NCI-H510A treated with DMSO at 0.1 percent for 48 hours (cell line): Measurements from ENCODE around the gene TNRC18.
"Not testable (repeated sequence)": the region's sequence is repeated elsewhere in the genome, so short reads cannot be mapped to it uniquely, and the experiment has no call there.

Experiments used
- DNase-seq: peaks from one replicate; lab custom pipeline; 2025; lab: John Stamatoyannopoulos, UW

TNRC18 gene

DNA sequence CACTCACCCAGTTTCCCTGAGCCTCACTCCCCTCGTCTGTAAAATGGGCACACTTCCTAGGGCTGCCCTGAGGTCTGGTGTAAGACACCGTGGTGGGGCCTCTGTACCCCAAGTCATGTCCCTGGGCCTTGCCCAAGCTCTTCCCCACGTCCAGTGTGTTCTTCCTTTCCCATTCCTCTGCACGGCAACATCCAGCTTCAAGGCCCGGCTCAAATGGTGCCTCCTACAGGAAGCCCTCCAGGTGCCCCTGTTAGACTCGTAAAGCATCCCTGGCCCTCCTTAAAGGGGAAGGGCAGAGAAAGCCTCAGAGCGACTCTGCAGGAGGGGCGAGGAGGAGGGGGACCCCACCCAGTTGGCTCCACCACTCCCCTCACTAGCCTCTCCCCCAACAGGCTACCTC is 132.3 kb downstream of the TNRC18 start:
- DNase-seq, result no peak

GRCh38 chr7:5289355-5289754 is 134.3 kb downstream of the TNRC18 start:
- DNase-seq, result no peak

GRCh38 chr7:5288560-5288959 is 135.1 kb downstream of the TNRC18 start:
- DNase-seq, result not testable (repeated sequence)

- no peak for DNase-seq
Observed at GRCh38 chr7:5287802-5288201, 135.8 kb downstream of the TNRC18 start.

DNA sequence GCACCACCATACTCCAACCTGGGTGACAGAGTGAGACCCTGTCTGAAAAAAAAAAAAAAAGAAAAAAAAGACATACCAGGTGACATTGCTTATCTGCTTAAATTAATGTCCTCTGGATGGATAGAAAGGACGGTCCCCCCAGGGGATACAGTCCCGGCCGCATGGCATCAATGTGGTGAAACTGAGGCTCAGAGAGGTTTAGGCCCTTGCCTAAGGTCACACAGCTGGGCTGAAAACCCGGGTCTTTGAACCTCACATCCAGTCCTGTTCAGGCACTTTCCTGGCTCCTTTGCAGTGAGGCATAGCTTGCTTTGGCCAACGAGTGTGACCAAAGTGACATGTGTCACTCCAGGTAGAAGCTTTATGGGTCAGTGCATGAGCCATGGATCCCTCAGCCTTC is 136.3 kb downstream of the TNRC18 start:
- DNase-seq, result not testable (repeated sequence)

- no peak for DNase-seq
Observed at GRCh38 chr7:5286933-5287332, 136.7 kb downstream of the TNRC18 start.

GRCh38 chr7:5284304-5285281 is 139.0 kb downstream of the TNRC18 start:
- DNase-seq, result peak; percentile 86

GRCh38 chr7:5283421-5284303 is 140.0 kb downstream of the TNRC18 start:
- peak; percentile 4 for DNase-seq

DNA sequence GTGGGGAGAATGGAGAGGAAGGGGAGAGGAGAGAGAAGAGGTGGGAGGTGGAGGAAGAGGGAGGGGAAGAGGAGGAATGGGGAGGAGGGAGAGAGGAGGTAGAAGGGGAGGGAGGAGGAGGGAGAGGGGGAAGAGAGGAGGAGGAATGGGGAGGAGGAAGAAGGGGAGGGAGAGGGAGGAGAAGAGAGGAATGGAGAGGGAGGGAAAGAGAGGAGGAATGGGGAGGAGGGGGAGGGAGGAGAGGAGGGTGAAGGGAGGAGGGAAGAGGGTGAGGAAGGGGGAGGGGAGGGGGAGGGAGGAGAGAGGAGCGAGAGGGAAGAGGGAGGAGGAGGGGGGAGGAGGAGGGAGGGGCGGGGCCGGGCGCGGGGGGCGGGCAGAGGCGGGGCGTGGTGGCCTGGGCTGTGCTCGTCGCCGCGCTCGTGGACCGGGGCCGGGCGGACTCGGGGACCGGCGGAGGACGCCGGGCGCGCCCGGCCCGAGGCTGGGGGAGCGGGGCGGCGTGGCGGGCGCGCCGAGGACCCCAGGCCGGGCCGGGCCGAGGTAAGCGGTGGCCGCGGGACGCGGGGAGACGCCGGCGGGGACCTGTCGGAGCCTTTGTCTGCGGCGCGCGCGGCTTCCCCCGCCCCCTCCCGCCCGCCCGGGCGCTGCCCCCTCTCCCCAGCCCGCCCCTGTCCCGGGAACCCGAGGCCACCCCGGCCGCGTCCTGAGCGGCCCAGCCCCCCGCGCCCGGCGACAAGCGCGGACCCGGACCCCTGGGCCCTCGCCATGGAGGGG is 140.9 kb downstream of the TNRC18 start, which contains the start of gene SLC29A4:
SLC29A4 (plus strand) TSS at position 401 of the 774 bp plus-strand sequence. CDS start 4,874 bp downstream, outside the sequence.
- peak; percentile 25 for DNase-seq

DNA sequence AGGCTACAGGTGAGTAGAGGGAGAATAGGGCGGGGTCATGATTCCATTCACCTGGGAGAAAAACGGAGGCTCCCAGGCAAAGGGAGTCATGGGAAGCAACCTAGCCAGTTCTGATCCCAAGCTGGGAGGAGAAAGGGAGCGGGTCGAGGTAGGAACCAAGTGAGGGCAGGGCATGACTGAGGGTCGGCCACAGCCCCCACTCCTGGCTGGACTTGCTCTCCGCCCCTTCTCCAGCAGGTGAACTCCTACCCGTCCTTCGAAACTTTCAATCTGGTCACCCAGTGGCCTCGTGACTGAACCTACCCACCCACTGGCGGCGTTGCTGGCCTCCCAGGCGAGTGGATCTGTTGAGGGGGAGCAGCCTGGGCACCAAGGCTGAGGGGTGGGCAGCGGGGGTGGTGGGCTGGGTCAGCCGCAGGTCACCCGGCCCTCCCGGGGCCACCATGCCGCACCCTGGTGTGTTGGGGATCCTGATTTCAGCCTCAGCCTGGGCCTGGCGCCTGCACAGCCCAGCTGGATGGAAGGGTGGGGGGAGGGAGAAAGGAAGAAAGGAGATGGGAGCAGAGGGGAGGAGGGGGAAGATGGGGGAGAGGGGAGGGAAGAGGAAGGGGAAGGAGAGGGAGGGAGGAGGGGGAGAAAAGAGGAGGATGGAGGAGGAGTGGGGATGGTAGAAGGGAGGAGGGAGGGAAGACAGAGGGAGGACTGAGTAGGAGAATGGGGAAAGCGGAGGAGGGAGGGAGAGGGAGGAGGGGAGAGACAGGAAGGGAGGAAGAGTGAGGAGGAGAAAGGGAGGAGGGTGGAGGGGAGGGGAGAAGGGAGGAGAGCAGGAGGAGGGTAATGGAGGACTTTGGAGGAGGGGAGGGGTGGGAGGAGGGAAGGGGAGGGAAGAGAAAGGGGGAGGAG is 141.8 kb downstream of the TNRC18 start:
- DNase-seq, result not testable (repeated sequence)

DNA sequence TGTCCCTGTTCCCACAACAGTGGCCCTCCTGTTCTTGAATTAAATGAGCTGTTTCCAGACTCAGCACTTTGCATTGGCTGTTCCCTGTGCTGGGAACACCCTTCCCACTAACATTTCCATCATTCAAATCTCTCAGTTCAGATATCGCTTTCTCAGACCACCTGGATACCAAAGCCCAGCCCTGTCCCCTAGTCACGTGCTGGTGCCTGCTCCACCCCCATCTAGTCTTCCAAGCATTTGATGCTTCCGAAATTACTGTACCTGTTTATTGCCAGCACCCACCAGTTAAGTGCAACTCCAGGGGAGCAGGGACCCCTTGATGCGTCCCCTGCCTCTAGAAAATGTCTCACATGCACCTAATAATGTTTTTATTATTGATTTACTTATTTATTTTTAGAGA is 143.9 kb downstream of the TNRC18 start:
- DNase-seq, result no peak

GRCh38 chr7:5278766-5279165 is 144.9 kb downstream of the TNRC18 start:
- no peak for DNase-seq

- DNase-seq, result no peak
Observed at GRCh38 chr7:5276611-5277010, 147.0 kb downstream of the TNRC18 start.

DNA sequence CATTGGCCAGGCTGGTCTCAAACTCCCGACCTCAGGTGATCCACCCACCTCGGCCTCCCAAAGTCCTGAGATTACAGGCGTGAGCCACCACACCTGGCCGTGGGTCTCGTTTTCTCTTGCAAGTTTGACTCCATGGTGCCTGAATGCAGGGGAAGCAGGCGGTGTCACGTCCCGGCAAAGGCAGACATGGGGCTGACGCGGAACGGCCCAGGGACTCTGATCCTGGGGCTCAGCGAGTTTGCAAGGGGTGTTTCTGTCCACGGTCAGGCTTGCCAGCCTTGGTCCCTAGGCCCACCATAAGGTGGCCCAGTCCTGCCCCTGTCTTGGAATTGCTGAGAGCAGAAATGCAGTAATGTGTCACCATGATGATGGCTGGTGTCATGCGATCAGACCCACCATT is 147.5 kb downstream of the TNRC18 start:
- DNase-seq, result not testable (repeated sequence)

DNA sequence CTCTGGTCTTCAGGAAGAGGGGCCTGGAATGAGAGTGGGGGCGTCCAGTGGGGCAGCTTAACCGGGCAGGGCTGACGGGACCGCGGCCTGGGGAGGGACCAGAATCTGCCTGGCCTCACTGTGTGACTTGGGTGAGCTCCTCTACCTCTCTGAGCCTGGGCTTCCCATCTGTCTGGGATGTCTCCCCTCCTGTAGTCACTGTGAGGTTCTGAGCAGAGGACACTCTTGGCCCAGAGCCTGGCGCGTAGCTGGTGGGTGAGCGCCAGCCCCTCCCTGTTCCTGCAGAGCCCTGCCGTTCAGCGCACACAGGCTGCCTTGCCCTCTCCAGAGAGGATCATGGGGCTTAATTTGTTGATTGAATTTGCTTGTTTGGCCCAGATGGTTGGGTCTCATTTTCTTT is 148.1 kb downstream of the TNRC18 start:
- not testable (repeated sequence) for DNase-seq

- not testable (repeated sequence) for DNase-seq
Observed at GRCh38 chr7:5274985-5275431, 148.6 kb downstream of the TNRC18 start.

DNA sequence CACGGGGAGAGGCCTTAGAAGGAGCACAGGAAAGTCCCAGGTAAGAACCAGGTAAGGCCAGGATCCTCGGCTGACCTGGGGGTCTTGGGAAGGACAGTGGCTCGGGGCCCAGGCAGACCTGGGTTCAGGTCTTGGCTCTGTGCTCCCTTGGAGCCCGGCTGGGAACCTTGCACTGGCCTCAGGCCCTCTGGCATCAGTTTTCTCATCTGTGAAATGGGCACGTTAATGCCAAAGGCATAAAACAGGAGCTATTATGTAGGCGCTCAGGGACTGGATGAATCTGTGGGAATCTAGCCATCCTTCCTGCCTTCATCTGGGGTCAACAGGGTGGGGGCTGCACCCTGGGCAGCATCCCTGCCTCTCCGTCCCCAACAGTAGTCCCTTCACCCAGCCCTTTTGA is 149.2 kb downstream of the TNRC18 start:
- DNase-seq, result no peak

DNA sequence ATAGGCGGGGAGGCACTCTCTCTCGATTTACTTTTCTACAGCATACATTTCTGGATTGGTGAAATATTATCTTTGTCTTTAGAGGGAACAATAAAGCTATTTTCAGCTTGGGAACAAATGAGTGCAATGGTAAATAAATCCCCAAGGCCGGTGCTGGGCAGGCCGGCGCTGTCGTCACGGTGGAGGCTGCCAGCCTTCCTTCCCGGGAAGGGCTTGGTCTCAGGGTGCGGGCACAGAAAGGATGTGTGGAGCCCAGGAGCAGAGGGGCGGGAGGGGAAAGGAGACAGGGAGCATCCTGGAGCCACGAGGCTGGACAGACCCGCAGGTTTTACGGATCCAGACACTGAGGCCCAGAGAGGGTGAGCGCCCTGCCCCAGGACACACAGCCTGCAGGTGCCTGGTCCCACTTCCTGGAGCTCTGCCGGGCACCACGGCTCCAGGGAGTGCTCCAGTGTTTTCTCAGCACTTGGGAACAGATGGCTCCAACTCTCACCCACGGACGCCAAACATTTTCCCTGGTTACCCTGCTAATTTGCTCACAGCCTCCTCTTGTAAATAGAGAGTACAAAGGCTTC is 149.7 kb downstream of the TNRC18 start:
- DNase-seq, result not testable (repeated sequence)

- no peak for DNase-seq
Observed at GRCh38 chr7:5270788-5271187, 152.8 kb downstream of the TNRC18 start.

DNA sequence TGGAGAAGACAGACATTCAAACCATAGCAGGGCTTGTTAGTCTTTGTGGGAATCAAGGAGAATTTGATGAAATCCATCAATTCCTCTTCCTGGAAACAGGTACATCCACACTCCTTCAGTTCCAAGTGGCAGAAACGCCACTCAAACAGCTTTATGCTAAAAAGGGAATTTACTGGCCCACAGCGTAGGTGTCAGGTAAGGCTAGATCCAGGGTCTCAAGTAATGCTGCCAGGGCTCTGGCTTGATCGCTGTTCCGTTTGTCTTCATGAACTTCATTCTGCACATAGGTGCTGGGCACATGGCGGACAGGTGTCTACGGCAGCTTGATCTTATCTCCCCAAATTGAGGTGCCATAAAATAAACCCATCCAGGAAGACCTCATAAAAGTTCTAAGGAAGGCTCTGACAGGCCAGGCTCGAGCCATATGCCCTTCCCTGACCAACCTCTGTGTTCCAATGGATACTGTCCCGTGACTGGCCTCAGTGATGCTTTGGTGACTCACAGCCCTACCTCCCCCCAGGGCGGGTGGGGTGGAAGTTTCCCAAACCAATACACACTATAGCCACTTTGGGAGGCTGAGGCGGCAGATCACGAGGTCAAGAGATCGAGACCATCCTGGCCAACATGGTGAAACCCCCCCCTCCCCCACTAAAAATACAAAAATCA is 153.5 kb downstream of the TNRC18 start:
- DNase-seq, result not testable (repeated sequence)
